HG03571 (cell line): ENCODE measurements around the gene FMO1.
A peak's percentile ranks its signal among the peaks of the same experiment; 100 is the strongest.
"Not testable (repeated sequence)": the region's sequence is repeated elsewhere in the genome, so short reads cannot be mapped to it uniquely, and the experiment has no call there.

ENCODE experiments used
- ATAC-seq: cut with Tn5 transposase; IDR thresholded peaks from one replicate; pipeline ENCODE4 v1.9.1; 2021; ENCODE audit not compliant: unreplicated experiment

FMO1 gene

GRCh38 chr1:171279234-171279633 is 30.9 kb downstream of the FMO1 start:
- no peak for ATAC-seq

GRCh38 chr1:171279678-171280077 is 31.4 kb downstream of the FMO1 start:
- no peak for ATAC-seq

GRCh38 chr1:171280599-171280998 is 32.3 kb downstream of the FMO1 start:
- no peak for ATAC-seq

GRCh38 chr1:171286032-171286705 is 37.9 kb downstream of the FMO1 start:
- ATAC-seq, result peak; percentile 57

GRCh38 chr1:171290621-171291020 is 42.3 kb downstream of the FMO1 start:
- ATAC-seq, result no peak

GRCh38 chr1:171292799-171293198 is 44.5 kb downstream of the FMO1 start:
- no peak for ATAC-seq

GRCh38 chr1:171295383-171295782 is 47.1 kb downstream of the FMO1 start:
- ATAC-seq, result not testable (repeated sequence)

- no peak for ATAC-seq
Observed at GRCh38 chr1:171295821-171296220, 47.5 kb downstream of the FMO1 start.

GRCh38 chr1:171296897-171297296 is 48.6 kb downstream of the FMO1 start:
- ATAC-seq, result no peak

GRCh38 chr1:171298696-171299095 is 50.4 kb downstream of the FMO1 start:
- no peak for ATAC-seq

GRCh38 chr1:171299342-171299741 is 51.0 kb downstream of the FMO1 start:
- ATAC-seq, result no peak

- ATAC-seq, result no peak
Observed at GRCh38 chr1:171300401-171300800, 52.1 kb downstream of the FMO1 start.

- ATAC-seq, result no peak
Observed at GRCh38 chr1:171310661-171311087, 62.4 kb downstream of the FMO1 start.

GRCh38 chr1:171311771-171312558 is 63.7 kb downstream of the FMO1 start:
- ATAC-seq, result no peak

- peak; percentile 68 for ATAC-seq
Observed at GRCh38 chr1:171313319-171313834, 65.1 kb downstream of the FMO1 start.

GRCh38 chr1:171313835-171314320 is 65.6 kb downstream of the FMO1 start, which contains the start of gene FMO4:
Gene FMO4 (plus strand): TSS chr1:171314183. CDS start chr1:171319826, 5,643 bp downstream.
- ATAC-seq, result peak; percentile 99

- no peak for ATAC-seq
Observed at GRCh38 chr1:171329251-171329650, 81.0 kb downstream of the FMO1 start.

GRCh38 chr1:171334024-171334640 is 85.8 kb downstream of the FMO1 start:
- no peak for ATAC-seq
